Transverse colon (tissue), 3 donors: ENCODE data around the gene RPL26.

Experiments
- CTCF ChIP-seq, 5 experiments: fragments of 200-600 bp in 3 of 5; fragments of 450-650 bp in 2 of 5; sonication (generic) in 3 of 5; IDR thresholded peaks; 1 replicate in 2 of 5; 2 replicates in 3 of 5; pipeline ENCODE4 v1.5.1; 2016 to 2017; ENCODE audit warnings: antibody characterized with exemption in 5 of 5, inconsistent platforms in 3 of 5, mild to moderate bottlenecking in 2 of 5, moderate library complexity in 1 of 5
- EP300 ChIP-seq: sonication (generic); formaldehyde crosslinking; IDR thresholded peaks from one replicate; pipeline ENCODE4 v1.6.1; 2017; ENCODE audit warnings: antibody characterized with exemption, low read depth

- no peak for TF ChIP-seq CTCF (IDR thresholded peaks at IDR 0.05)
- TF ChIP-seq EP300, result no peak
Measured at GRCh38 chr17:8375738-8376259, 7.2 kb downstream of the RPL26 start.
